DOHH2 (cell line): Measurements from ENCODE around the gene ZBTB25.

Experiments
- EZH2phosphoT487 ChIP-seq: fragments of 200-600 bp; sonication (generic); IDR thresholded peaks from 2 replicates; pipeline ENCODE4 v1.6.1; 2017; ENCODE audit warnings: borderline replicate concordance, mild to moderate bottlenecking, antibody characterized with exemption, low read length, moderate library complexity, mixed read lengths
- TF ChIP-seq, protein P1 (sequence below): fragments of 200-600 bp; sonication (generic); IDR thresholded peaks from one replicate; pipeline ENCODE4 v1.5.1; 2014; ENCODE audit warnings: antibody characterized with exemption, mild to moderate bottlenecking, low read depth, low read length; ENCODE audit not compliant: poor library complexity, severe bottlenecking

DNA sequence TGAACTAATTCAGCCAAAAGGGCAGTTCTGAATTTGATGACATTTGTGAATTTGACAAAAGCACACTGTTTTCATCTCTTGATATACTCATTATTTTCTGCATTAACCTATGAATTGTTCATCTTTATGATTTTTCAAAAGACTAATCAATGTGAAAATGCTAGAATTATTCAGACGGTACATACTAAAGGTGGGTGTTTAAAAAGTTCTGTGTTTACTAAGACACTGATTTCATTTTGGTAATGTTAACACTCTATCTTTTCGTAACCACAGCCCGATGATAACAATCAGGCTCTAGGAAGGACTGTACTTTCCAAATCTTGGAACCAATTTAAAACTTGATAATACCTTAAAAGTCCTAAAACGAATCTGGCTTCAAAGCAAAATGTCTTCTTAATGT is 28.9 kb downstream of the ZBTB25 start:
- TF ChIP-seq, protein P1, sequence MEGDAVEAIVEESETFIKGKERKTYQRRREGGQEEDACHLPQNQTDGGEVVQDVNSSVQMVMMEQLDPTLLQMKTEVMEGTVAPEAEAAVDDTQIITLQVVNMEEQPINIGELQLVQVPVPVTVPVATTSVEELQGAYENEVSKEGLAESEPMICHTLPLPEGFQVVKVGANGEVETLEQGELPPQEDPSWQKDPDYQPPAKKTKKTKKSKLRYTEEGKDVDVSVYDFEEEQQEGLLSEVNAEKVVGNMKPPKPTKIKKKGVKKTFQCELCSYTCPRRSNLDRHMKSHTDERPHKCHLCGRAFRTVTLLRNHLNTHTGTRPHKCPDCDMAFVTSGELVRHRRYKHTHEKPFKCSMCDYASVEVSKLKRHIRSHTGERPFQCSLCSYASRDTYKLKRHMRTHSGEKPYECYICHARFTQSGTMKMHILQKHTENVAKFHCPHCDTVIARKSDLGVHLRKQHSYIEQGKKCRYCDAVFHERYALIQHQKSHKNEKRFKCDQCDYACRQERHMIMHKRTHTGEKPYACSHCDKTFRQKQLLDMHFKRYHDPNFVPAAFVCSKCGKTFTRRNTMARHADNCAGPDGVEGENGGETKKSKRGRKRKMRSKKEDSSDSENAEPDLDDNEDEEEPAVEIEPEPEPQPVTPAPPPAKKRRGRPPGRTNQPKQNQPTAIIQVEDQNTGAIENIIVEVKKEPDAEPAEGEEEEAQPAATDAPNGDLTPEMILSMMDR, result no peak
- TF ChIP-seq EZH2phosphoT487, result no peak
